ENCODE data around the gene SEC24A.
"Not testable (repeated sequence)": the region's sequence is repeated elsewhere in the genome, so short reads cannot be mapped to it uniquely, and the experiment has no call there.

SEC24A gene

GRCh38 chr5:134692722-134693121 is 44.1 kb downstream of the SEC24A start:
- H3K4me3 ChIP-seq (ENCODE audit: low read depth, low read length) = no peak overlapping the region
- no peak for TF ChIP-seq CTCF (IDR thresholded peaks at IDR 0.05; ENCODE audit: borderline replicate concordance, insufficient read depth, low read depth, low read length)

GRCh38 chr5:134708301-134708700 is 59.7 kb downstream of the SEC24A start:
- no peak for TF ChIP-seq CTCF (IDR thresholded peaks at IDR 0.05; ENCODE audit: borderline replicate concordance, insufficient read depth, low read depth, low read length)
- no peak overlapping the region for H3K4me3 ChIP-seq (ENCODE audit: low read depth, low read length)

GRCh38 chr5:134714120-134714519 is 65.5 kb downstream of the SEC24A start:
- no peak for TF ChIP-seq CTCF (IDR thresholded peaks at IDR 0.05; ENCODE audit: borderline replicate concordance, insufficient read depth, low read depth, low read length)
- no peak overlapping the region for H3K4me3 ChIP-seq (ENCODE audit: low read depth, low read length)

GRCh38 chr5:134714541-134714940 is 66.0 kb downstream of the SEC24A start:
- no peak for TF ChIP-seq CTCF (IDR thresholded peaks at IDR 0.05; ENCODE audit: borderline replicate concordance, insufficient read depth, low read depth, low read length)
- no peak overlapping the region for H3K4me3 ChIP-seq (ENCODE audit: low read depth, low read length)

- not testable (repeated sequence) for H3K4me3 ChIP-seq (ENCODE audit: low read depth, low read length)
Measured at GRCh38 chr5:134715466-134715865, 66.9 kb downstream of the SEC24A start.

- H3K4me3 ChIP-seq (ENCODE audit: low read depth, low read length) = no peak overlapping the region
- TF ChIP-seq CTCF (IDR thresholded peaks at IDR 0.05; ENCODE audit: borderline replicate concordance, insufficient read depth, low read depth, low read length) = no peak
Measured at GRCh38 chr5:134724872-134725271, 76.3 kb downstream of the SEC24A start.

GRCh38 chr5:134732819-134733218 is 84.2 kb downstream of the SEC24A start:
- no peak for TF ChIP-seq CTCF (IDR thresholded peaks at IDR 0.05; ENCODE audit: borderline replicate concordance, insufficient read depth, low read depth, low read length)

GRCh38 chr5:134735243-134735642 is 86.7 kb downstream of the SEC24A start:
- no peak overlapping the region for H3K4me3 ChIP-seq (ENCODE audit: low read depth, low read length)
- no peak for TF ChIP-seq CTCF (IDR thresholded peaks at IDR 0.05; ENCODE audit: borderline replicate concordance, insufficient read depth, low read depth, low read length)

More at GRCh38 chr5:134732819-134733218, 84.2 kb downstream of the SEC24A start:
- H3K4me3 ChIP-seq (ENCODE audit: low read depth, low read length) = no peak overlapping the region
